Activated CD8-positive, alpha-beta T cell treated with anti-CD3 and anti-CD28 coated beads for 36 hours (primary cell): ENCODE data around the gene EOGT. TPM values are rescaled to one million over a fixed set of nuclear protein-coding genes. Genes with fewer than 3 reads are reported as not detected.

Source experiments
- ATAC-seq: fragments of 200-7000 bp; cut with Tn5 transposase; one replicate; pipeline ENCODE4 v1.10.0; 2021; ENCODE audit warnings: mild to moderate bottlenecking, moderate library complexity
- CTCF ChIA-PET: fragments of 350-600 bp; sonication (Branson Sonifier 250); formaldehyde crosslinking; loops from one replicate; lab custom pipeline; 2021; ENCODE audit warnings: antibody characterized with exemption; lab: Charles Lee
- POLR2A ChIA-PET: fragments of 350-600 bp; sonication (Branson Sonifier 250); formaldehyde crosslinking; loops from one replicate; lab custom pipeline; 2021; ENCODE audit warnings: antibody characterized with exemption; lab: Charles Lee
- DNase-seq: peaks from one replicate; pipeline ENCODE4 v3.0.0-alpha.2; 2020
- H3K27ac Mint-ChIP-seq: one replicate; pipeline ENCODE4 v1.8.0; 2021; ENCODE audit warnings: mild to moderate bottlenecking, mixed read lengths
- H3K27me3 Mint-ChIP-seq: one replicate; pipeline ENCODE4 v1.8.0; 2021; ENCODE audit warnings: mixed read lengths
- H3K36me3 Mint-ChIP-seq: one replicate; pipeline ENCODE4 v1.8.0; 2021; ENCODE audit warnings: low read depth, mixed read lengths
- H3K4me1 Mint-ChIP-seq: one replicate; pipeline ENCODE4 v1.8.0; 2021; ENCODE audit warnings: low read depth, mixed read lengths
- H3K4me3 Mint-ChIP-seq: one replicate; pipeline ENCODE4 v1.8.0; 2021; ENCODE audit warnings: mild to moderate bottlenecking, moderate library complexity, mixed read lengths
- H3K9me3 Mint-ChIP-seq: one replicate; pipeline ENCODE4 v1.8.0; 2021; ENCODE audit warnings: mixed read lengths
- CTCF ChIP-seq: fragments of 200-600 bp; IDR thresholded peaks from one replicate; pipeline ENCODE4 v1.8.0; 2022; ENCODE audit warnings: antibody characterized with exemption, mild to moderate bottlenecking
- intact Hi-C: fragments of 100-400 bp; cut with micrococcal nuclease; formaldehyde crosslinking; loops from one replicate; pipeline ENCODE4 v1.10.0; 2022
- total RNA-seq, 2 experiments: library from RNA; stranded (reverse); gene quantifications; one replicate each; pipeline ENCODE4 v1.2.3, GENCODE V29; 2021

The EOGT gene
- total RNA-seq, 2 experiments from 2014 or later: 4.3 to 4.9 TPM

DNA sequence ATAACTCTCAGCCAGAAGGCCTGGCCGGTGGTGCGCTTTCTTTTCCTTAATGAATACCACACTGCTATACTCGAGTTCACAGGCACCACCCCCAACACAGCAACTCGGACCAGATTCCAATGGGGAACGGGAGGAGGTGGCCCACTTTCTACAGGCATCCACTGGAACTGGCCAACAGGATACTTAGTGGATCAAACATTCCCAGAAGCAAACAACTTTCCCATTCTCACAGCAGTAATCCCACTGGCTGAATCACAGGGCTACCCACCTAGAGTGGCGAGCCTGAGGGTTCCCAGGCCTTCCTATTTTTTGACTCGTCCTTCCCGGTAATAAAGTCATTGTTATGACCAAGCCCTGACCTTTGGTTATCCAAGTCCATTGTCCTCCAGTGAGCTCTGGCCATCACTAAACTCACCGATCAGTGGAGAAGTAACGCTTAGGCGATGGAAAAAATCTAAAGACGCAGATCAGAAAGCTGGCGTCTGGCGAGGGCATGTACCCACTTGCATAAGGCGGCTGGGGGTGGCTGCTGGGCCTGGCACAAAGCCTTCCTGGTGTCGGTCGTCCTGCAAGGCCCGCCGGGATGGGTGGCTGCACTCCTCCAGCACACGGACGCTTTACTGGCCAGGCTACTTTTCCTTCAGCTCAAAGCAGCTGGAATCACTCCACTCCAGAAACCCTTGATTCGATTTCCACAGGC lies 1.2 kb downstream of the EOGT start:
- POLR2A ChIA-PET: interaction anchor here (1.0 to 1.9 kb wide), 2 partner anchors 15 to 80 kb away, joined by 4 to 5 read pairs; no protein-coding TSS in a partner anchor
- DNase-seq (no peak), ATAC-seq (no peak)
- Mint-ChIP-seq H3K27ac (peak overlapping the region; percentile 76), H3K27me3 (no peaks in the 10 kb centered on the region), H3K9me3 (peaks cover 1% of the 10 kb centered on the region), H3K36me3 (peaks cover 12% of the 10 kb centered on the region), H3K4me3 (peak overlapping the region; percentile 72), H3K4me1 (peaks cover 20% of the 10 kb centered on the region)
- CTCF ChIA-PET: interaction anchor here (0.9 kb wide), 1 partner anchor 75 kb away, joined by 4 read pairs; no protein-coding TSS in a partner anchor
- TF ChIP-seq CTCF: no peak
- intact Hi-C loops: no loop called here

DNA sequence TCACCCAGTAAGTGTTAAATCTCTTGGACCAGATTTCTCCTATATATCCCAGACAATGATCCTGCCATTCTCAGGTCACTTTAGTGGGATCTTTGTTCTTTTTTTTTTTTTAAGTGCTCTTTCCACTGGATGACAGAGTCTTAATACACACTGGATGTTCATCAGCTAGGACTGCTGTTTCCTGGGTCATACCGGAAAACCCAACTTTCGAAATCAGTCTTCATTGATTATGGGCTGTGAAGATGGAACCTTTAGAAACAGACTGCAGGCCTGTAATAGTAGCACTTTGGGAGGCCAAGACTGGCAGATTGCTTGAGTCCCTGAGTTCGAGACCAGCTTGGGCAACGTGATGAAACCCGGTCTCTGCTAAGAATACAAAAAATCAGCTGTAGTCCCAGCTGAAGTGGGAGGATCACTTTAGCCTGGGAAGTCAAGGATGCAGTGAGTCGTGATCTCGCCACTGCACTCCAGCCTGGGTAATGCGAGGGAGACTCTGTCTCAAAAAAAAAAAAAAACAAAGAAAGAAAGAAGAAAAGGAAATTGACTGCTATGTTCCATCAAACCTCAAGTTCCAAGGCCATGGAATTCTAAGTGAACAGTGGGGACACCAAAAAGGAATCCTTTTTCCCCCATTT lies 2.3 kb downstream of the EOGT start:
- no peak overlapping the region for H3K4me3 Mint-ChIP-seq
- TF ChIP-seq CTCF: no peak
- POLR2A ChIA-PET: interaction anchor here (0.6 to 1.9 kb wide), 3 partner anchors 13 to 81 kb away, joined by 3 to 5 read pairs (median 3); no protein-coding TSS in a partner anchor
- peaks cover 1% of the 10 kb centered on the region for H3K9me3 Mint-ChIP-seq
- peaks cover 20% of the 10 kb centered on the region for H3K4me1 Mint-ChIP-seq
- H3K36me3 Mint-ChIP-seq: peaks cover 12% of the 10 kb centered on the region
- no peak overlapping the region for H3K27ac Mint-ChIP-seq
- CTCF ChIA-PET: interaction anchor here (0.9 kb wide), 1 partner anchor 35 kb away, joined by 3 read pairs; no protein-coding TSS in a partner anchor
- H3K27me3 Mint-ChIP-seq: no peaks in the 10 kb centered on the region
- ATAC-seq: no peak
- DNase-seq: no peak
- intact Hi-C loops: no loop called here

DNA sequence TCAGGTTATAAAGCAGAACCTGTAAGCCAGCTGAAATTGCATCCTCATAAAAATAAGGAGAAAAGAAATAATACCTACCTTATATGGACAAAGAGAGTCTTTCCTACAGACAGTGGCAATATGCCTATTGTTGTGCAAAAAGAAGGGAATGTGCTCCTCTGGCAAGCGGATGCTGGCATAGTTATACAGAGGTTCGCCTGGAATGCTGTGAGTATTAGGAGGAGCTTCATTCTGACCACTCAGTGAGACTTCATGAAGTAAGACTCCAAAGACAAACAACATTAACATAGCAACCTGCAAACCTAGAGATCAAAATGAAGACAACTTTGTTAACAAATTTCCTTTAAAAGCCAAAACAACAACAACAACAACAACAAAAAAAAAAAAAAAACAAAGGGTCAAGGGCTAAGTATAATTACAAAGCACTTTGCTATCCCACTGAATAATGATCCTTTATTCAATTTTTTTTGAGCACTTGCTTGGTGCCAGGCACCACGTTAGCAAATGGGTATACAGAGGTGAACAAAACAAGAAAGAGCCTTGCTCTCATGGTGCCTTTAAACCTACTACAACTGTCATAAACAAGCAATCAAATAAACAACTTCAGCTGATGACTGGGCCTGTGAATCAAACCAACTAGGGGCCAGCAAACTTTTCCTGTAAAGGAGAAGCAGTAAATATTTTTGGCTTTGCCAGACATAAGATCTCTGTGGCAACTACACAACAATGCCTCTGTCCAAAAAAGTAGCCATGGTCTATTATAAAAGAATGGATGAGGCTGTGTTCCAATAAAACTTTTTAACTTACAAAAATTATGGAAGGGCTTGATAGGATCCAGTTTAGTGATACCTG lies 3.7 kb downstream of the EOGT start:
- Mint-ChIP-seq H3K36me3 (peaks cover 9% of the 10 kb centered on the region), H3K27ac (no peak overlapping the region)
- intact Hi-C loops: no loop called here

GRCh38 chr3:69008980-69009379 lies 4.5 kb downstream of the EOGT start:
- H3K4me3 Mint-ChIP-seq: no peak overlapping the region
- CTCF ChIA-PET: interaction anchor here (0.9 kb wide), 1 partner anchor 10 kb away, joined by 3 read pairs; no protein-coding TSS in a partner anchor

More for the DNA sequence above, 3.7 kb downstream of the EOGT start:
- ATAC-seq: no peak
- H3K9me3 Mint-ChIP-seq: no peaks in the 10 kb centered on the region
- no peak overlapping the region for H3K4me3 Mint-ChIP-seq
- peaks cover 12% of the 10 kb centered on the region for H3K4me1 Mint-ChIP-seq
- ChIA-PET POLR2A (interaction anchor here (0.6 kb wide), 1 partner anchor 868 kb away, joined by 4 read pairs; no protein-coding TSS in a partner anchor), CTCF (no interaction called here)
- TF ChIP-seq CTCF: no peak
- no peaks in the 10 kb centered on the region for H3K27me3 Mint-ChIP-seq
- DNase-seq: no peak

More at GRCh38 chr3:69008980-69009379, 4.5 kb downstream of the EOGT start:
- intact Hi-C loops: no loop called here
- ATAC-seq (no peak), DNase-seq (no peak)
- H3K36me3 Mint-ChIP-seq: peaks cover 11% of the 10 kb centered on the region
- POLR2A ChIA-PET: interaction anchor here (0.6 kb wide), 1 partner anchor 36 kb away, joined by 3 read pairs; no protein-coding TSS in a partner anchor
- no peak overlapping the region for H3K27ac Mint-ChIP-seq
- TF ChIP-seq CTCF: no peak
- H3K27me3 Mint-ChIP-seq: no peaks in the 10 kb centered on the region
- peaks cover 10% of the 10 kb centered on the region for H3K4me1 Mint-ChIP-seq
- H3K9me3 Mint-ChIP-seq: no peaks in the 10 kb centered on the region
